Stimulated activated CD4-positive, alpha-beta T cell treated with anti-CD3 and anti-CD28 coated beads, Interleukin-1b, Interleukin-23, amount 100 ng/mL, for 1 hour (primary cell): ENCODE measurements around the gene CC2D1A.
"Not testable (repeated sequence)": the region's sequence is repeated elsewhere in the genome, so short reads cannot be mapped to it uniquely, and the experiment has no call there.

Source experiments
- DNase-seq, 2 donors: peaks; one replicate each; pipeline ENCODE4 v3.0.0-alpha.2; 2020; ENCODE audit warnings: low read depth in 2 of 2

CC2D1A gene

GRCh38 chr19:13908674-13909073 lies 2.7 kb downstream of the CC2D1A start:
- no peak for DNase-seq

DNA sequence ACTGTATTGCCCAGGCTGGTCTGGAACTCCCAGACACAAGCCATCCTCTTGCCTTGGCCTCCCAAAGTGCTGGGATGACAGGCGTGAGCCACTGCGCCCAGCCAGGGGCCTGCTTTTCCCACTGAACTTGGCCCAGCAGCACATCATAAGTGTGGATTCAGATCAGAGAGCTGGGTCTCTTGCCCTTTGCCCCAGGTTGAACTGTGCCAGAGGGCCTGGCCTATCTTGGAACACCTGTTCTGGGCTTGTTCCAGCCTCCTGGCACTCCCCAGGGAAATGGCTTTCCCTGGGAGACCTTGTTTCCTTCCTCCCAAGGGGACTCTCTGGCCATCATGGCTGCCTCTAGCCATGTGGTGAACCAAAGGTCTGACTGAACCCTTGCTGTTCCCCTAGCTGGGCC lies 3.4 kb downstream of the CC2D1A start:
- DNase-seq: no peak

DNA sequence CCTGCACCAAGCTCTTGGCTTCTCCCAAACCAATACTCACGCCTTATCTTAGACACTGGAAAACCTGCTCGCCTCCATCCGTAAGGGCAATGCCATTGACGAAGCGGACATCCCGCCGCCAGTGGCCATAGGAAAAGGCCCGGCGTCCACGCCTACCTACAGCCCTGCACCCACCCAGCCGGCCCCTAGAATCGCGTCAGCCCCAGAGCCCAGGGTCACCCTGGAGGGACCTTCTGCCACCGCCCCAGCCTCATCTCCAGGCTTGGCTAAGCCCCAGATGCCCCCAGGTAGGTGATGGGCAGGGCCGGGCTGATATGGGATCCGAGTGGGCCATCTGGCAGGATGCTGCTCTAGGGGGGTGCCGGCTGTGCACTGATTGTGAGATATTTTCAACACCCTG lies 7.4 kb downstream of the CC2D1A start:
- DNase-seq: no peak

DNA sequence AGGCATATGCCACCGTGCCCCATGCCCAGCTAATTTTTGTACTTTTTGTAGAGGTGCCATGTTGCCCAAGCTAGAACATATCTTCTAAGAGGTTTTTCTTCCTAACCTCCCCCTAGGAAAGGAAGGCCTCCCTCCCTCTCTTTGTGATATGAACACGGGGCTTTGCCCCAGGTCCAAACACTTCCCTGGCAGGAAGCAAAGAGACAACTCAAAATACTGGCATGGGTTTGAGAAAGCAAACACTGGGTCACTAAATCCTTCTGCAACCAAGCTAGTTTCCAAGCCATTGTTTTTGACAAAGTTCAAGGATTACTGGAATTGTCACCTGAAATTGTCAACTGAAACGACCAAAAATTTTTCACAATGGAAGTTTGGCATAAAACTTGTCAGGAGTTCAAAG lies 8.8 kb downstream of the CC2D1A start:
- DNase-seq: no peak

DNA sequence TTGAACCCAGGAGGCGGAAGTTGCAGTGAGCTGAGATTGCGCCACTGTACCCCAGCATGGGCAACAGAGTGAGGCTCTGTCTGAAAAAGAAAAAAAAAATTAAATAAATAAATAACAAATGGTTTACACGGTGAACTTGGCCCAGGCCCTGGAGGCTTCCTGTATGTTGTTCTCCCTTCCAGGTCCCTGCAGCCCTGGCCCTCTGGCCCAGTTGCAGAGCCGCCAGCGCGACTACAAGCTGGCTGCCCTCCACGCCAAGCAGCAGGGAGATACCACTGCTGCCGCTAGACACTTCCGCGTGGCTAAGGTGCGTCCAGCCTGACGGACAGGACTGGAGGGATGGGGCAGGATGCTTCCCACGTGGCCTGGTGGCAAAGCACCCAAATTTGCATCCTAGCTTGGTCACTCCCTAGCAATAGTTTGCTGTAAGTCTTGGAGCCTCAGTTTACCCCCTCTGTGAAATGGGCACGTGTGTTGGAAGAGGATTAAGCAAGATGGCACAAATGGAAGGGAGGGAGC lies 11.9 kb downstream of the CC2D1A start:
- no peak for DNase-seq

DNA sequence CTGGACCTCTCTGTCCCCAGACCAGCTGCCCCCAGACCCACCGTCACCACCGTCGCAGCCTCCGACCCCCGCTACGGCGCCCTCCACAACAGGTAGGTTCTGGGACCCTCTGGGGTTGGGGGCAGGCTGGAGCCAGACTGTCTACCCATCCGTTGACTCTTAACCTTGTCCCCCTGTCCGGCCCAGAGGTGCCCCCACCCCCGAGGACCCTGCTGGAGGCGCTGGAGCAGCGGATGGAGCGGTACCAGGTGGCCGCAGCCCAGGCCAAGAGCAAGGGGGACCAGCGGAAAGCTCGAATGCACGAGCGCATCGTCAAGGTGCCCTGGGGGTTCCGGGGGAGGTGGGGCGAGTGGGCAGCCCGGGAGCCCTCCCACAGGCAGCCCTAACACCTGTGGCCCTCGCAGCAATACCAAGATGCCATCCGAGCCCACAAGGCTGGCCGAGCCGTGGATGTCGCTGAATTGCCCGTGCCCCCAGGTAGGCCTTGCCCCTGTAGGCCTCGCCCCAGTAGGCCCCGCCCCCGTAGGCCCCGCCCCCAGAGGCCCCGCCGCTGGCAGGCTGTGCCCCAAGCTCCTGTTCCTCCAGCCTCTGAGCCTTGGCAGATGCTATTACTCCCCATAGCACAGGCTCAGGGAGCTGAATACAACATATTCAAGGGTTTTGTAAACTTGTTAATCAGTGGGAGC lies 12.9 kb downstream of the CC2D1A start:
- DNase-seq: no peak

DNA sequence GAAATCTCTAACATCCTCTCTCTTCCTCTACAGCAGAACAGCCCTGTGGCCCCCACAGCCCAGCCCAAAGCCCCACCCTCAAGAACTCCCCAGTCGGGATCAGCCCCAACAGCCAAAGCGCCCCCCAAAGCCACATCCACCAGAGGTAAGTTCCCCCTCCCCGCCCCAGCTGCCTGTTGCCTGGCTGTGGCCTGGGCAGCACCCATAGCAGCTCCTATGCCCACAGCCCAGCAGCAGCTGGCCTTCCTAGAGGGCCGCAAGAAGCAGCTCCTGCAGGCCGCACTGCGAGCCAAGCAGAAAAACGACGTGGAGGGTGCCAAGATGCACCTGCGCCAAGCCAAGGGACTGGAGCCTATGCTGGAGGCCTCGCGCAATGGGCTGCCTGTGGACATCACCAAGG lies 14.5 kb downstream of the CC2D1A start:
- no peak for DNase-seq

GRCh38 chr19:13920940-13921747 lies 15.1 kb downstream of the CC2D1A start:
- DNase-seq: no peak

DNA sequence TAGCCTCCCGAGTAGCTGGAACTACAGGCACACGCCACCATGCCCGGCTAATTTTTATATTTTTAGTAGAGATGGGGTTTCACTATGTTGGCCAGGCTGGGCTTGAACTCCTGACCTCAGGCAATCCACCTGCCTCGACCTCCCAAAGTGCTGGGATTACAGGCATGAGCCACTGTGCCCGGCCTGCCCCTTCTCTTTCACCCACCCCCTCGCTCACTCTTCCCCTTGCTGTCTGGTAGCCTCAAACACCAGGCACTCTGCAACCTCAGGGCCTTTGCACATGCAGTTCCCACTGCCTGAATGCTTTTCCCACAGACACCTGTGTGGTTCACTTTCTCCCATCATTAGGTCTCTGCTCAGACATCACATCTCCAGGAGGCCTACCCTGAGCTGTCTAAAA lies 16.1 kb downstream of the CC2D1A start:
- not testable (repeated sequence) for DNase-seq

DNA sequence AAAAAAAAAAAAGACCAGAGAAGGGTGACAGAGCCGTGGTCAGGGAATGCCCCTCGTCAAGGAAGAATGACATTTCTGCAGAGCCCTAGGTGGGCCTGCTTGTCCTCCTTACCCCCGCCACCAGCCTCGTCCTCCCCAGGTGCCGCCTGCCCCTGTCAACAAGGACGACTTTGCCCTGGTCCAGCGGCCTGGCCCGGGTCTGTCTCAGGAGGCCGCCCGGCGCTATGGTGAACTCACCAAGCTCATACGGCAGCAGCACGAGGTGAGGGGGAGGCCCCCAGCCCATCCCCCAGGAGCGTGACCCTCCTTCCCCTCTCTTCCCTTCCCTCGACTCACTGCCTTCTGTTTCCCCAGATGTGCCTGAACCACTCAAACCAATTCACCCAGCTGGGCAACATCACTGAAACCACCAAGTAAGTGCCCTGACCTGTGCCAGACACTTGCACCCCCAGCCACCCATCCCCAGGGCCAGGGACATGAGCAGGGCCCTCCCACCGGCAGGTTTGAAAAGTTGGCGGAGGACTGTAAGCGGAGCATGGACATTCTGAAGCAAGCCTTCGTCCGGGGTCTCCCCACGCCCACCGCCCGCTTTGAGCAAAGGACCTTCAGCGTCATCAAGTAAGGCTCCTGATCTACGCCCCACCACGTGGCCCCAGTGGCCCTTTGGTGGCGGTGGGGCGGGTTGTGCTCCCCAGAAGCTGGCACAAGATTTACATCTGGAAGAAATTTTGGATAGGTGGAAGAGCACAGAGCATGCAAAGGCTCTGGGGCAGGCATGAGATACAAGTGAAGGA lies 17.4 kb downstream of the CC2D1A start:
- DNase-seq: no peak

DNA sequence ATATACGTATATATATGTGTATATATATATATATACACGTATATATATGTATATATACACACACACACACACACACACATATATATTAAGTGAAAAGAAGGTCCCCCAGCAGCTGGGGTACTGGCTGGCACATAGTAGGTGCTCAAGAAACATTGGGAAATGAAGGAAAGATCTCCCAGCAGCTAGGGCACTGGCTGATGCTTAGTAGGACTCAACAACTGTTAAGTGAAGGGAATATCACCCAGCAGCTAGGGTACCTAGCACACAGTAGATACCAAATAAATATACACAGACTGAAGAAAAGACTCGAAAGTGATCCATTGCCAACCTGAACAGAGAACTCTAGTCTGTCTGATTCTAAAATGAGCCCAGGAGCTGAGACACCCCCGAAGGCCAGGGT lies 20.0 kb downstream of the CC2D1A start:
- DNase-seq: no peak

- no peak for DNase-seq
Observed at GRCh38 chr19:13926715-13927114, 20.7 kb downstream of the CC2D1A start.

DNA sequence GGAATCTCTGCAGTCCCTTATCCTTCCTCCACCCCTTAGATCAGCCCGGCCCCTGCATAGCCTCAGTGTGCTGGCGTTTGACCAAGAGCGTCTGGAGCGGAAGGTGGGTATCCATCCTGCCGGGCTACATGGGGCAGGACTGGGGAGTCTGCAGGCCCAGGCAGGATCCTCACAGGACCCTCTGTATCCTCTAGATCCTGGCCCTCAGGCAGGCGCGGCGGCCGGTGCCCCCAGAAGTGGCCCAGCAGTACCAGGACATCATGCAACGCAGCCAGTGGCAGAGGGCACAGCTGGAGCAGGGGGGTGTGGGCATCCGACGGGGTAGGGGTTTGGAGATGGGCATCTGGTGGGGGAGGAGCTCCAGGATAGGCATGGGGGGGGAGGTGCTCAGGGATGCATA lies 23.3 kb downstream of the CC2D1A start:
- DNase-seq: no peak

- no peak for DNase-seq
Observed at GRCh38 chr19:13929956-13930355, 24.0 kb downstream of the CC2D1A start.

- no peak for DNase-seq
Observed at GRCh38 chr19:13930402-13930801, 24.4 kb downstream of the CC2D1A start.

GRCh38 chr19:13931391-13932148 lies 25.6 kb downstream of the CC2D1A start:
- DNase-seq: no peak

GRCh38 chr19:13932149-13932637 lies 26.2 kb downstream of the CC2D1A start:
- no peak for DNase-seq

- no peak for DNase-seq
Observed at GRCh38 chr19:13932911-13933393, 27.0 kb downstream of the CC2D1A start.

DNA sequence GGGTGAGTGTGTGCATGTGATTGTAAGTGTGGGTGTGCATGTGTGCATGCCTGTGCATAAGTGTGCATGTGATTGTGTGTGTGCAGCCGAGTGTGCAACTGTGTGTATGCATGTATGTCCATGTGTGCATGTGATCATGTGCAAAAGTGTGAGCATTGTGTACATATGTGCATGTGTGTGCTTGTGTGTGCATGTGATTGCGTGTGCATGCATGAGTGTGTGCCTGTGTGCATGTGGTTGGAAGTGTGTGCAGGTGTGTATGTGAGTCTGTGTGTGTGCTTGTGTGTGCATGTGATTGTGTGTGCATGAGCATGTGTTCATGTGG lies 28.7 kb downstream of the CC2D1A start:
- DNase-seq: no peak

DNA sequence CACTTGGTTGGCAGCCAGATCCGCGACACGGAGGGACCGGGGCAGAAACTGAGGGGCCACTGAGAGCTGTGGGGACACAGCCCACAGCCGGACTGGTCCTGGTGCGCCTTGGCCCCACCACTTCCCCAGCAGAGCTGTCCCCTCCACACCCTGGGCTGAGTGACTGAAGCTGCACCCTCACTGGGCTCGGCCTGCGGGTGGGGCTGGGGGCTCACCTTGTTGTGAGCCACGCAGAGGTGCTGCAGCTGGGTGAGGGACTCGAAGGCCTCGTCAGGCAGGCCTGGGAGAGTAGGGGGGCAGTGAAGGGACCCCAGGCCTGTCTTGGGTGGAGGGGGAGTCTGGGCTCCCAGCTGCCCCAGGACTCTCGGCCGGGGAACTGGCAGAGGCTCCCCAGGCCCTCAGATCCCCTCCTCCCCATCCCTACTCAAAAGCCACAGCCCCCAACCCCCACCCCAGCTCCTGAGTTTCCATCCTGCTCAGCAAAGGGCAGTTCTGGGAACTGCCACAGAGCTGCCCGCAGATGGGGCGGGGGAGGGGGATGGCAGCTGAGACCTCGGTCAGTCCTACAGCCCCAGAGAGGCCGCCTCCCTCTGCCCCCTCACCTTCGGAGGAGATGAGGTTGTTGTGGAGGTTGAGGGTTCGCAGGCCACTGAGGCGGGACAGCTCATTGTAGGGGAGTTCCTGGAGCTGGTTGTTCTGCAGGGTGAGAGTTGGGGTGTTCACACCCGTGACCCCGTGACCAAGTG lies 29.9 kb downstream of the CC2D1A start:
- DNase-seq: no peak
